ENCODE measurements around the gene CDNF.

CDNF gene

GRCh38 chr10:14798636-14799035 is 39.2 kb downstream of the CDNF start:
- no peak for DNase-seq (ENCODE audit: low read depth in 2 of 2)

GRCh38 chr10:14787938-14788337 is 49.9 kb downstream of the CDNF start:
- DNase-seq (ENCODE audit: low read depth in 2 of 2) = no peak

- DNase-seq (ENCODE audit: low read depth in 2 of 2) = no peak
Measured at GRCh38 chr10:14784459-14785055, 53.3 kb downstream of the CDNF start.

GRCh38 chr10:14782691-14783363 is 55.0 kb downstream of the CDNF start:
- no peak for DNase-seq (ENCODE audit: low read depth in 2 of 2)

- no peak for DNase-seq (ENCODE audit: low read depth in 2 of 2)
Measured at GRCh38 chr10:14781763-14782162, 56.1 kb downstream of the CDNF start.

- DNase-seq (ENCODE audit: low read depth in 2 of 2) = no peak
Measured at GRCh38 chr10:14779001-14779651, 58.7 kb downstream of the CDNF start.

- DNase-seq (ENCODE audit: low read depth in 2 of 2) = no peak
Measured at GRCh38 chr10:14776546-14776945, 61.3 kb downstream of the CDNF start.

- DNase-seq (ENCODE audit: low read depth in 2 of 2) = no peak
Measured at GRCh38 chr10:14775656-14776055, 62.2 kb downstream of the CDNF start.

GRCh38 chr10:14774797-14775196 is 63.0 kb downstream of the CDNF start, which contains the start of gene FAM107B:
Gene FAM107B, minus strand, starts transcription at chr10:14774897. Its CDS starts 234 bp downstream, at chr10:14774663.
- no peak for DNase-seq (ENCODE audit: low read depth in 2 of 2)

GRCh38 chr10:14774214-14774580 is 63.6 kb downstream of the CDNF start:
- no peak for DNase-seq (ENCODE audit: low read depth in 2 of 2)

- DNase-seq (ENCODE audit: low read depth in 2 of 2) = no peak
Measured at GRCh38 chr10:14773551-14774213, 64.2 kb downstream of the CDNF start.

GRCh38 chr10:14772399-14772798 is 65.4 kb downstream of the CDNF start:
- DNase-seq (ENCODE audit: low read depth in 2 of 2) = no peak

GRCh38 chr10:14770927-14771326 is 66.9 kb downstream of the CDNF start:
- DNase-seq (ENCODE audit: low read depth in 2 of 2) = no peak

All from stimulated activated CD4-positive, alpha-beta T cell treated with anti-CD3 and anti-CD28 coated beads, Interleukin-4, amount 100 ng/mL, for 48 hours (primary cell).